ENCODE data around the gene FOXN3. TPM values are rescaled to one million over a fixed set of nuclear protein-coding genes. Genes with fewer than 3 reads are reported as not detected.

FOXN3 gene
- total RNA-seq, 1 experiment from 2014 or later: 8.8 TPM

DNA sequence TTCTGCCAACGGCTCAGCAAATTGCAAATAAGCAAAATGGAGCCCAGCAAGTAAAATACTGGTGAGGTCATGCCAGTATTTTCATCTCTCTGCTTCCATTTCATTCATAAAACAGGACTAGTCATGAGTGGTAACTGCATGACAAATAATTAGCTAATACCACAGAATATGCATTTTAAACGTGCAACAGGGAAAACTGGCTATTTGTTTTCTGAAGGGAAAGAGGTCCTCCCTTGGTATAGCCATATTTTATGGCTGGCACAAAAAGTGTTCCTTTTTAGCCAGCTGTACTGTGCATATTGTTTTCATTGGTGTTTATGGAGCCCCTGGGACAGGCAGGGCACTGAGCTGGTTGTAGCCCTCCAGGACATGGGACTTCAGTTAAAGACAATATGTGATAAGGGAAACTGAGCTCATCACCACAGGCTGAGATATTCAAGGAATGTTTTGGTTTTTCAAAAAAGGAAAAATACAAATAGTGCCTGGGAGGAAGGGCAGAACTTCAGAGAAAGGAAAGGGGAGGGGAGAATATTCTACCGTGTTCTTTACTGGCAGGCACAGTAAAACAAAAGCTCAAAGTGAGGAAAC, 26.1 kb upstream of the FOXN3 start:
- H3K4me3 ChIP-seq (ENCODE audit: low read depth in 2 of 2, low read length in 2 of 2): no peak overlapping the region
- CTCF ChIA-PET: interaction anchor here (0.5 kb wide), 1 partner anchor 237 kb away, joined by 7 read pairs; no protein-coding TSS in a partner anchor
- BruUV-seq (replicated peaks): no TSS peak
- in situ Hi-C loops (cut with HindIII; ENCODE audit: low pct_unique_long_range_greater_than_20kb, low sequenced_read_pairs): no loop called here
- TF ChIP-seq POLR2AphosphoS5 (IDR thresholded peaks at IDR 0.05; ENCODE audit: low read depth, low read length) (no peak), TCF7L2 (IDR thresholded peaks at IDR 0.05; ENCODE audit: low read depth, low read length) (no peak), CTCF (IDR thresholded peaks at IDR 0.05) (no peak), SIN3A (IDR thresholded peaks at IDR 0.05; ENCODE audit: borderline replicate concordance, insufficient read depth, low read depth, low read length) (no peak)
- TF ChIP-seq, protein P1, sequence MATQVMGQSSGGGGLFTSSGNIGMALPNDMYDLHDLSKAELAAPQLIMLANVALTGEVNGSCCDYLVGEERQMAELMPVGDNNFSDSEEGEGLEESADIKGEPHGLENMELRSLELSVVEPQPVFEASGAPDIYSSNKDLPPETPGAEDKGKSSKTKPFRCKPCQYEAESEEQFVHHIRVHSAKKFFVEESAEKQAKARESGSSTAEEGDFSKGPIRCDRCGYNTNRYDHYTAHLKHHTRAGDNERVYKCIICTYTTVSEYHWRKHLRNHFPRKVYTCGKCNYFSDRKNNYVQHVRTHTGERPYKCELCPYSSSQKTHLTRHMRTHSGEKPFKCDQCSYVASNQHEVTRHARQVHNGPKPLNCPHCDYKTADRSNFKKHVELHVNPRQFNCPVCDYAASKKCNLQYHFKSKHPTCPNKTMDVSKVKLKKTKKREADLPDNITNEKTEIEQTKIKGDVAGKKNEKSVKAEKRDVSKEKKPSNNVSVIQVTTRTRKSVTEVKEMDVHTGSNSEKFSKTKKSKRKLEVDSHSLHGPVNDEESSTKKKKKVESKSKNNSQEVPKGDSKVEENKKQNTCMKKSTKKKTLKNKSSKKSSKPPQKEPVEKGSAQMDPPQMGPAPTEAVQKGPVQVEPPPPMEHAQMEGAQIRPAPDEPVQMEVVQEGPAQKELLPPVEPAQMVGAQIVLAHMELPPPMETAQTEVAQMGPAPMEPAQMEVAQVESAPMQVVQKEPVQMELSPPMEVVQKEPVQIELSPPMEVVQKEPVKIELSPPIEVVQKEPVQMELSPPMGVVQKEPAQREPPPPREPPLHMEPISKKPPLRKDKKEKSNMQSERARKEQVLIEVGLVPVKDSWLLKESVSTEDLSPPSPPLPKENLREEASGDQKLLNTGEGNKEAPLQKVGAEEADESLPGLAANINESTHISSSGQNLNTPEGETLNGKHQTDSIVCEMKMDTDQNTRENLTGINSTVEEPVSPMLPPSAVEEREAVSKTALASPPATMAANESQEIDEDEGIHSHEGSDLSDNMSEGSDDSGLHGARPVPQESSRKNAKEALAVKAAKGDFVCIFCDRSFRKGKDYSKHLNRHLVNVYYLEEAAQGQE (IDR thresholded peaks at IDR 0.05; ENCODE audit: insufficient read depth in 1 of 2, low read depth in 2 of 2, low read length in 1 of 2): no peak
- POLR2A ChIA-PET: no interaction called here
- no peak overlapping the region for H3K27ac ChIP-seq (ENCODE audit: low read length)
- no peaks in the 10 kb centered on the region for H3K36me3 ChIP-seq (ENCODE audit: control insufficient read depth, insufficient read depth, low read length)
- ATAC-seq: no peak
- H3K9me3 ChIP-seq (ENCODE audit: control insufficient read depth, insufficient read depth, low read depth, low read length): no peaks in the 10 kb centered on the region
- no peaks in the 10 kb centered on the region for H3K27me3 ChIP-seq (ENCODE audit: control insufficient read depth, insufficient read depth, low read length)
- DNase-seq (ENCODE audit: low read depth, low spot score): no peak
- intact Hi-C loops (cut with micrococcal nuclease; ENCODE audit: unreplicated experiment): no loop called here
- H3K4me1 ChIP-seq (ENCODE audit: control insufficient read depth, insufficient read depth, low read length): no peaks in the 10 kb centered on the region

DNA sequence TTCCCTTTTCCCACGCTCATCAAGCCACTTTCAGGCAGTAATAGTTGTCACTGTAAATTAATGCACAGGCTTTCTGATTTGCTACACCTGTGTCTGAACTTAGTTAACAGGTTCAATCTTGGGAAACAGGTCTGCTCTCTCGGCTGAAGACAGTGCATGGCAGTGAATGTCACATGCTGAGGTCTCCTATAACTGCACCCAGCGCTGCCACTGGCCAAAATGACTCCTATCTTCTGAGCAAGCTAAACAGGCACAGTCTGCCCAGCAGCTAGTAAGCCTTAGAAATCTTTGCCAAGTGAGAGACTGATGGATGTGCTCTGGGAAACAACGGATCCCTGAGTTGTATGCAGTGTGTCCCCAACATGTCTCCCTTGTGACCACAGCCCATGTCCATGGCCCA, 25.2 kb upstream of the FOXN3 start:
- no peaks in the 10 kb centered on the region for H3K4me1 ChIP-seq (ENCODE audit: control insufficient read depth, insufficient read depth, low read length)
- H3K9me3 ChIP-seq (ENCODE audit: control insufficient read depth, insufficient read depth, low read depth, low read length): no peaks in the 10 kb centered on the region
- CTCF ChIA-PET: no interaction called here
- DNase-seq (ENCODE audit: low read depth, low spot score) (no peak), ATAC-seq (no peak)
- no TSS peak for BruUV-seq (replicated peaks)
- POLR2A ChIA-PET: no interaction called here
- no peak overlapping the region for H3K4me3 ChIP-seq (ENCODE audit: low read depth in 2 of 2, low read length in 2 of 2)
- no peaks in the 10 kb centered on the region for H3K27me3 ChIP-seq (ENCODE audit: control insufficient read depth, insufficient read depth, low read length)
- intact Hi-C loops (cut with micrococcal nuclease; ENCODE audit: unreplicated experiment): no loop called here
- no peak overlapping the region for H3K27ac ChIP-seq (ENCODE audit: low read length)
- in situ Hi-C loops (cut with HindIII; ENCODE audit: low pct_unique_long_range_greater_than_20kb, low sequenced_read_pairs): no loop called here
- H3K36me3 ChIP-seq (ENCODE audit: control insufficient read depth, insufficient read depth, low read length): no peaks in the 10 kb centered on the region
- TF ChIP-seq TCF7L2 (IDR thresholded peaks at IDR 0.05; ENCODE audit: low read depth, low read length) (no peak), SIN3A (IDR thresholded peaks at IDR 0.05; ENCODE audit: borderline replicate concordance, insufficient read depth, low read depth, low read length) (no peak), CTCF (IDR thresholded peaks at IDR 0.05) (no peak), POLR2AphosphoS5 (IDR thresholded peaks at IDR 0.05; ENCODE audit: low read depth, low read length) (no peak)
- TF ChIP-seq, protein P1 (IDR thresholded peaks at IDR 0.05; ENCODE audit: insufficient read depth in 1 of 2, low read depth in 2 of 2, low read length in 1 of 2): no peak
